GM21360 (cell line): ENCODE data around the gene GSK3A.

ENCODE experiments used
- ATAC-seq: cut with Tn5 transposase; IDR thresholded peaks from one replicate; pipeline ENCODE4 v1.9.1; 2021; ENCODE audit warnings: mild to moderate bottlenecking, moderate library complexity; ENCODE audit not compliant: unreplicated experiment

GSK3A gene

DNA sequence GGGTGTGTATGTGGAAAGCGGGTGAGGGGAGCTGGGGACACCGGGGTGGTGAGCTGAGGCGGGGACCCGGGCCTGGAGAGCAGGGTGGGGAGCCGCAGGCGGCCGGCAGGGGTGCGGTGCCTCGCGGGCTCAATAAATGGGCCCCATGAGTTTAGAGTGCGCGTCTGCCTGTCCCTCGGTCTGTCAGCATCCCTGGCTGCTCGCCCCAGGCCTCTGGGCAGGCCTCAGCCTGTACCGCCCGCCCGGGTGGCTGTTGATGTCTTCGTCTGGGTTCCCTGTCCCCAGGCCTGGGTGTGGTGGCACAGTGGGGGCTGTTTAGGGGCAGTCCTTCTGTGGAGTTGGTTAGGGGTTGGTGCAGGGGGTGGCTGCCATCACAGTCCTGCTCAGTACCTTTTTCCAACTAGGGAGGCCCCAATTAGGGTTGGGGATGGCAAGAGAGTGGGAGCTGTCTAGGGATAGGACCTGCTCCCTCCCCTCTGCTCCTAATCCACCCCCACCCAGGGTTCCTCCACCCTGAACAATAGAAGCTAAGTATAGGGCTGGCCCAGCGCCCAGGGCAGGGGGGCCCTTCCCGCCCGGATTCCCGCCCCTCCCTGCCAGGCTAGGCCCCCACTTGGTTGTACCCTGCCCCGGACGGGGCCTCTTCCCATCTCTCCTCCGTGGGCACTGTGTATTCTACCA, 38.9 kb upstream of the GSK3A start:
- ATAC-seq = no peak

DNA sequence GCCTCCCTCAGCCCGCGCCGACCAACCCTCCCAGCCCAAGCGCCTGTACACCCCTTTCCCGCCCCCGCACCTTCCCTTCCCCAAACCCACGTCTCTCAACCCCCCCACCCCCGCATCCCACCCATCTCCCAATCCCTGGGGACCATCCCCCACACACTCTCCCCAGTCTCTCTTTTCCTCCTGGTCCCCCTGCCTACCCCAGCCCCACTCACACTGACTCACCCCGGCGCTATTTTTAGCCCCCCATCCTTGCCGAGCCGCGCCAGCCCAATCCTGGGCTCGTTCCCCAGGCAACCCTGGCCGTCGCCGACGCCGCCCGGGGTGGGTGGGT, 38.4 kb upstream of the GSK3A start:
- no peak for ATAC-seq

DNA sequence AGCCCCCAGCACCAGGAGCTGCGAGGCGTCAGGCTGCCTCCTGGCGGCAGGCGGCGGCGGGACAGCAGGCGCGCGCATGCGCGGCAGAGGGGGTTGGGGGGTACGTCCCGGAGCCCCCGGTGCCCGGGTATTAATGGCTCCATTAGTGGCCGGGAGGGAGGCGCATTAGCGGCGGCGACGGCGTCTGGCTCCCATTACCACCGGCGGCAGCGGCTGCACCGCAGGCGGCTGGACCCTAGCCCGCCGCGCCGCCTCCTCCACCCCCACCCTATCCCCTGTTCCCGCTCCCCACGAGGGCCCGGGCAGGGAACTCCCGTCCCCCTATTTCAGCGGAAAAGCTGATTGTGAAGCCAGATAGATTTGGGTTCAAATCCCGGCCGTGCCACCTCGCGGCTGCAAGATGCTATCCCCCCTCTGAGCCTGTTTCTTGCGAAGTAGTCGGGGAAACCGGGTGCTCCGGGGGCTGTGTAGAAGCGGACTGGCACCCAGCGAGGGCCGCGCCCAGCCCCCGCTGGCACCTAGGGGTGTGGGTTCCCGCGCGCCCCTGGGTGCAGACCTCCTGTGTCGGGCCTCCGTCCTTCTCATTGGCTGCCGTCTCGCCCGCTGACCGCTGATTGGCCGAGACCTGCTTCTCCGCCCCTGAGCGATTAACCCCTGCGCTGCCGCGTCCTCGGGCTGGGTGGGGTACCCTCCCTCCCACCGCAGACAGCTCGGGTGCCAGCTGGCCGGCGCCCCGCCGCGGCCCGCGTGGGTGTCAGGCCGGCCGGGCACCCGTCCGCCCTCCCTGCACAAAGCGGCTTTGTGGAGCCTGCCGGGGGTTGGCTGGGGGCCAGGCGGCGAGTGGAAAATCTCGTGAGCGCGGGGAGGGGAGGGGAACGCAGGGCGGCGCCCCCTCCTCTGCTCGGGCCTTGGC, 37.8 kb upstream of the GSK3A start:
- peak; percentile 20 for ATAC-seq

DNA sequence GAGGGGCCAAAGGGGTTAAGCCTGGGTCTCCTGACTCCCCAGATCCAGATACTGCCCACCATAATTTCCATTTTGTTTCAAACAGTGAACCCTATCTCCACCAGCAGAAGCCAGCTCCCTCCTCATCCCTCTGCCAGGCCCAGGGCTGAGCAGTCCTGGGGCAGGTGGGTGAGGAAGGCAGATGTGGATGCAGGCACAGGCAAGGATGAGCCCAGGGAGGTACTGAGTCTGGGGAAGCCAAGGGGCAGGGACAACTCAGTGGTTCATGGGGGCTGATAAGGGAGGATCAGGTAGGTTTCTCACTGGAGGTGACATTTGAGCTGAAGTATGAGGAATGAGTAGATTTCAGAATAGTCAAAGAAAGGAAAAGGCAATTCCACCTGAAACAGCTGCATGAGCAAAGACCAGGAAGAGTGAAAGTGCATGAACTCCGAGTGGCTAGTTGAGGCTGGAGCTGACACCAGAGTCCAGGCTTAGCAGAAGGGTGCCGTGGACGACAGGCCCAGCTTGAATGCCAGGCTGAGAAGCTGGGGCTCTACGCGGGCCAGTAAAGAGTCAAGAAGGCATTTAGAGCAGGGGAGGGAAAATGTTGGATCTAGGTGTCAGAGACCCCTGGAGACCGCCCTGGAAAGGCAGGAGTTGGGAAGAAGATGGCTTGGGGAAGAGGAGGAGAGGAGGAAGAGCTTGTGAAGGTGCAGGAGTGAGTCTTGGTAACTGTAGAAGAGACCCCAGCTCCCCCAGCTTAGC, 36.9 kb upstream of the GSK3A start:
- no peak for ATAC-seq

DNA sequence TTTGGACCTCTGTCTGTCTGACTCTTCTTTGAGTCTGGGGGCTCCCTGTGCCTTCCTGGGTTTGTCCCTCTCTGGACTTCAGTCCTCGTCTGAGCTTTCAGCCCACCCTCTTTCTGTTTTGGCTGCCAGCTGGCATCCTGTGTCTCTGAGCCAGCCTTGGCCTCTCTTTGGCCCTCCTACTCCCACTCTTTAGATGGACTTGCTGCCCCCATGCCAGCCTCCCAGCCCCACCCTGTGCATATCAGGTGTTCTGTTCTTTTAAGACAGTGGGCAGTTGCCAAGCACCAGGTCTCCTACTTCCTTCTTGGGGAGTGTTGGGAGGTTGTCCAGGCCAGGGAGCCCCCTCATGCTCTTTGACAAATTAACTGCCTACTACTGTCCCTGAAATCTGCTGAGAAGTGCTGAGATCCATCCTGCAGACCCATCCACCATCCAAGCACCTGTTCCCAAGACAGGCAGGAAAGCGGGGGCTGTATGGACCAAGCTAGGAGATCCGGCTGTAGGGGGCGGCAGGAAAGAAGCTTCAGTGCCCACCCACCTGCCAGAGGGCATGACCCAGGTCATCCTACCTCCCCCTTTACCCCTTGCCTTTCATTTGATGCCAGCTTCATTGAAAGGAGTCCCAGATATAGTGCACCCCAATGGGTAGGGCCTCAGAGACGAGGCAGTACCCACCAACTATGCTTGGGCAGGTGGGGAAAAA, 36.2 kb upstream of the GSK3A start:
- no peak for ATAC-seq

DNA sequence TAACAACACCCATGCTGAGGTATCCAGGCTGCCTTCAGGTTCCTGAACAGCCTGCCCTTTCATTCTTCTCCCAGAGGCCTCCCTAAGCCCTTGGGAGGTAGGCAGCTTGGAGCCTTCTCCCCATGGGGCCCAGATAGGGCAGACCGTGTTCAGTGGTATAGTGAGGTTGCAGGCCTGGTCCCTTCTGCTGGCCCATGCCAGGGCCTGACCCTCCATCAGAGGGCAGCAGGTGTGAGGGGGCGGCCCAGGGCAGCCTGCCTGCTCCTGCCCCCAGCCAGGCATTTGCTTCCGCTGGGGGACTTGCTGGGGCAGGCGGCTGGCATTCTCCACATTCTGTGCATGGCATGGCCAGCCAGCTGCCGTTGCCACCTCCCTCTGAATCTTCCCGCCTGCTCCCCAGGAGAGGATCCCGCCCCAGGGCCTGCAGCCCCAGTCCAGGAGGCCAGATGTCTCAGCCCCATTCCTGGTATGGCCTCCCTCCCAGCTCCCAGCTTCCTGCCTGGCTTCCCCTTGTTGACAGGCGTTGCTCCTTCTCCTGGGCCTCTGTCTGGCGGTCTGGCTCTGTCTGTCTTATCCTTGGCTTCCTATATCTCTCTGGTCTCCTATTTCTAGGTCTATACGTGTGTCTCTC, 35.5 kb upstream of the GSK3A start:
- no peak for ATAC-seq

DNA sequence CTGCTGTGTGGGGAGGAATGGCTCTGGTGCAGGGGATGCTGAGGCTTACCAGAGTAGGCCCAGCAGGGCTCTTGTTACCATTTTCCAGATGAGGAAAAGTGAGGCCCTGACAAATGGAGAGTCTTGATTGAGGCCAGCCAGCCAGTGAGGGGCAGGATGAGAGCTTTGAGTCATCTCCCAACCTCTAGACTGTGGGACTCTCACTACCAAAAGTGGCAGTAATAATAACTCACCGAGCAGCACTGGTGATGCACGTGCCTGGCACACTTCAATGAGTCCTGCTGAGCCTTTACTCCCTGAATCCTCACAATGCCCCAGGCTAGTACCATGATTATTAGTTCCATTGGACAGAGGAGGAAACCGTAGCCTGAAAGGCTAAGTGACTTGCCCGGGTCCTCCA, 34.4 kb upstream of the GSK3A start:
- ATAC-seq = no peak

DNA sequence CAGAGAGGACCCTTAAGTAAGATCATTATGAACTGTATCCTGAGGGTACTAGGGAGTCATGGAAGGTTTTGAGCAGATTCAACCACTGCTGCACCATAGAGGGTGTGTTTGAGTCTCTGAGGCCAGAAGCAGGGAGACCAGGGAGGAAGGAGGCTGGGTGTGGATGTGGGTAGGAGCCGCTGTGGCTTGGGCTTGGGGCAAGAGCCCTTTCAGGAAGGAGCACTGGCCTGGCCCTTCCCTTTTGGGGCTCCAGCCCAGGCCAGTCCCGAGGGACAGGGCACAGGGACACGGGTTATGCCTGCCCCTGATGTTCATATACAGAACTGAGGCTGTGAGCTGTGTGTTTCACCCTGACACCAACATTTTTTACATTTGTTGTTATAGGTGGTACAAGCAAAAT, 33.9 kb upstream of the GSK3A start:
- ATAC-seq = no peak

DNA sequence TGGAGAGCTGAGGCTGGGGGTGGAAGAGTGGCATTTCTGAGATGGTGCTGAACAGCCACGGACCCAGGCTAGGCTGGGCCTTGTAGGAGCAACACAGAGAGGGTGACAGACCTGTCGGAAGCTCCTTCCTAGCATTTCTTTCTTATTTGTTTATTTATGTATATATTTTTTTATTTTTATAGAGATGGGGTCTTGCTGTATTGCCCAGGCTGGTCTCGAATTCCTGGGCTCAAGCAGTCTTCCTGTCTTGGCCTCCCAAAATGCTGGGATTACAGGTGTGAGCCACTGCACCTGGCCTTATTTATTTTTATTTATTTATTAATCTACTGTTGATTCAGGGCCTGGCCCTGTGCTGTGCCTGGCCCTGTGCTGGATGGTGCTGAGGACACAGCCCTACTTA, 33.1 kb upstream of the GSK3A start:
- ATAC-seq = no peak

DNA sequence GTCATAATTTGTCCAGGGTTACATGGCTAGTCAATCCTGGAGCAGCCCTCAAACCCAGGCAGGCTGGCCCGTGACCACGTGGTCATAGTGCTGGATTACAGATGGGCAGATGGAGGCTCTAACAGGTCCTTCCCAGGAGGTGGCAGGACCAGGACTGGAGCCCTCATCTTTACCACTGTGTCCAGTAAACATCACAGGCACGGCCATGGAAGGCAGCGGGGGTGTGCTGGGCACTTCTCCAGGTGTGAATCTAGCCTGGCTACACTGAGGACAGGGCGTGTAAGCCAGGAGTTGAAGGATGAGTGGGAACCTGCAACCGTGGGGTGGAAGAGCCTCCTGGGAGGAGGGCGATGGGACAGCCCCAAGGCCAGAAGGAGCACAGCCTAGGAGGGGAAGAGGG, 32.7 kb upstream of the GSK3A start:
- no peak for ATAC-seq

DNA sequence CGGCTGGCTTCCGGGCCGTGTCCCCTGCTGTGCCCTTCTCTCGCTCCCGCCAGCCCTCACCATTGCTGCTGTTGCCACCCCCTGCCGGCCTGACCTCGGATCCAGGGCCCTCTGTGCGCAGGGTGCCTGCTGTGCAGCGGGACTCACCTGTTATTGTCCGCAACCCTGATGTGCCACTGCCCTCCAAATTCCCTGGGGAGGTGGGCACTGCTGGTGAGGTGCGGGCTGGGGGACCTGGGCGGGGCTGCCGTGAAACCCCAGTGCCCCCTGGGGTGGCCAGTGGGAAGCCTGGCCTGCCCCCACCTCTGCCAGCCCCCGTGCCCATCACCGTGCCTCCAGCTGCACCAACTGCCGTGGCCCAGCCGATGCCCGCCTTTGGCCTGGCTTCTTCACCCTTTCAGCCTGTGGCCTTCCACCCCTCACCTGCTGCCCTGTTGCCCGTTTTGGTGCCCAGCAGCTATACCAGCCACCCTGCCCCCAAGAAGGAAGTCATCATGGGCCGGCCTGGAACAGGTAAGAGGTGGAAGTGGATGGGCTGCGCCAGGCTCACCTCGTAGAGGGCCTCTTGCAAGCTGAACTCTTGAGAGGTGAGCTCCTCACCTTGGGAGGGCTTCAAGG, 31.8 kb upstream of the GSK3A start:
- no peak for ATAC-seq

DNA sequence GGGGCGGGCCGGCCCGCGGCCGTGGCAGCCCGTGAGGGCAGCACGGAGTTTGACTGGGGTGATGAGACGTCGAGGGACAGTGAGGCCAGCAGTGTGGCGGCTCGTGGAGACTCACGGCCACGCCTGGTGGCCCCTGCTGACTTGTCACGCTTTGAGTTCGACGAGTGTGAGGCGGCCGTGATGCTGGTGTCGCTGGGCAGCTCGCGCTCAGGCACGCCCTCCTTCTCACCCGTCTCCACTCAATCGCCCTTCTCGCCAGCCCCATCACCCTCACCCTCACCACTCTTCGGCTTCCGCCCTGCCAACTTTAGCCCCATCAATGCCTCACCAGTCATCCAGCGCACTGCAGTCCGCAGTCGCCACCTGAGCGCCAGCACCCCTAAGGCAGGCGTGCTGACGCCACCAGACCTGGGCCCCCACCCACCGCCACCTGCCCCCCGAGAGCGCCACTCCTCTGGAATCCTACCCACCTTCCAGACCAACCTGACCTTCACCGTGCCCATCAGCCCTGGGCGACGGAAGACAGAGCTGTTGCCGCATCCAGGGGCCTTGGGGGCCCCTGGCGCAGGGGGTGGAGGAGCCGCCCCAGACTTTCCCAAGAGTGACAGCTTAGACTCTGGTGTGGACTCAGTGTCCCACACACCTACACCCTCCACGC, 31.1 kb upstream of the GSK3A start:
- ATAC-seq = no peak

DNA sequence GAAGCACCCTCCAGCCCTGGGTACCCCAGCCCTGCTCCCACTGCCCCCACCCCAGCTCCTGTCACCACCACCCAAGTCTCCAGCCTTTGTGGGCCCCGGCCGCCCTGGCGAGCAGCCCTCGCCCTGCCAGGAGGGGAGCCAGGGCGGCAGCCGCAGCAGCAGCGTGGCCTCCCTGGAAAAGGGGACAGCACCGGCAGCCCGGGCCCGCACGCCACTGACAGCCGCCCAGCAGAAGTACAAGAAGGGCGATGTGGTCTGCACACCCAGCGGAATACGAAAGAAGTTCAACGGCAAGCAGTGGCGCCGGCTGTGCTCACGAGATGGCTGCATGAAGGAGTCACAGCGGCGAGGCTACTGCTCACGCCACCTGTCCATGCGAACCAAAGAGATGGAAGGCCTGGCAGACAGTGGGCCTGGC, 30.6 kb upstream of the GSK3A start:
- no peak for ATAC-seq

DNA sequence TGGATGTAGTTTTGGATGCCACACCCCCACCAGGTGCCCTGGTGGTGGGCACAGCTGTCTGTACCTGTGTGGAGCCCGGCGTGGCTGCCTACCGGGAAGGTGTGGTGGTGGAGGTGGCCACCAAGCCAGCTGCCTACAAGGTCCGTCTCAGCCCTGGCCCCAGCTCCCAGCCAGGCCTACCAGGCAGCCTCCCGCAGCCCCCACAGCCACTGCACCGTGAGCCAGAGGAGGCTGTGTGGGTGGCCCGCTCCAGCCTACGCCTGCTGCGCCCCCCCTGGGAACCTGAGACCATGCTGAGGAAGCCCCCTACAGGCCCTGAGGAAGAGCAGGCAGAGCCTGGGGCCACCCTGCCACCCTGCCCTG, 30.1 kb upstream of the GSK3A start:
- no peak for ATAC-seq

DNA sequence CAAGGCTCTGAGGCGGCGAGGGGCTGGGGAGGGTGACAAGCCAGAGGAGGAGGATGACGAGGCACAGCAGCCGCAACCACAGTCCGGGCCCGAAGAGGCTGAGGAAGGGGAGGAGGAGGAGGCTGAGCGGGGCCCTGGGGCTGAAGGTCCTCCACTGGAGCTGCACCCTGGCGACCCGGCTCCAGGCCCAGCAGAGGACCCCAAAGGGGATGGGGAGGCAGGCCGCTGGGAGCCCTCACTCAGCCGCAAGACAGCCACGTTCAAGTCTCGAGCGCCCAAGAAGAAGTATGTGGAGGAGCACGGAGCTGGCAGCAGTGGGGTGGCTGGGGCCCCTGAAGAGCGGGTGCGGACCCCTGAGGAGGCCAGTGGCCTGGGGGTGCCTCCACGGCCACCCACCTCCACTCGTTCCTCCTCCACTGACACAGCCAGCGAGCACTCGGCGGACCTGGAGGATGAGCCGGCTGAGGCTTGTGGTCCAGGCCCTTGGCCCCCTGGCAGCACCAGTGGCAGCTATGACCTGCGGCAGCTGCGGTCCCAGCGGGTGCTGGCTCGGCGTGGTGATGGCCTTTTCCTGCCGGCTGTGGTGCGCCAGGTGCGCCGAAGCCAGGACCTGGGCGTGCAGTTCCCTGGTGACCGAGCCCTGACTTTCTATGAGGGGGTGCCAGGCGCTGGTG, 29.6 kb upstream of the GSK3A start:
- ATAC-seq = no peak

DNA sequence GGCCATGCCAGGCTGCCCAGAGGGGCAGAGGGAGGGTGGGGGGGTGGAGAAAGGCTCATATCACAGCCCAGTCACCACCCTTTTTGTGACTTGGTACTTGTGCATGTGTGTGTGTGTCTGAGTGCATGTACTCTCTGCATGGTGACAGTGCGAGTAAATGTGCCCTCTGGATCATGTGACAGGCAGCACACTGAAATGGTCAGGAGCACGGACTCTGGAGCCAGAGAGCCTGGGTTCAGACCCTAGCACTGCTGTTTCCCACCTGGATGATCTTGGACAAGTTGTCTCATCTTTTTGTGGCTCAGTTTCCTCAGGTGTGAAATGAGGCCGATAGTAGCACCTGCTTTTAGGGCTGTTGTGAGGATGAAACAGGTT, 28.6 kb upstream of the GSK3A start:
- no peak for ATAC-seq

DNA sequence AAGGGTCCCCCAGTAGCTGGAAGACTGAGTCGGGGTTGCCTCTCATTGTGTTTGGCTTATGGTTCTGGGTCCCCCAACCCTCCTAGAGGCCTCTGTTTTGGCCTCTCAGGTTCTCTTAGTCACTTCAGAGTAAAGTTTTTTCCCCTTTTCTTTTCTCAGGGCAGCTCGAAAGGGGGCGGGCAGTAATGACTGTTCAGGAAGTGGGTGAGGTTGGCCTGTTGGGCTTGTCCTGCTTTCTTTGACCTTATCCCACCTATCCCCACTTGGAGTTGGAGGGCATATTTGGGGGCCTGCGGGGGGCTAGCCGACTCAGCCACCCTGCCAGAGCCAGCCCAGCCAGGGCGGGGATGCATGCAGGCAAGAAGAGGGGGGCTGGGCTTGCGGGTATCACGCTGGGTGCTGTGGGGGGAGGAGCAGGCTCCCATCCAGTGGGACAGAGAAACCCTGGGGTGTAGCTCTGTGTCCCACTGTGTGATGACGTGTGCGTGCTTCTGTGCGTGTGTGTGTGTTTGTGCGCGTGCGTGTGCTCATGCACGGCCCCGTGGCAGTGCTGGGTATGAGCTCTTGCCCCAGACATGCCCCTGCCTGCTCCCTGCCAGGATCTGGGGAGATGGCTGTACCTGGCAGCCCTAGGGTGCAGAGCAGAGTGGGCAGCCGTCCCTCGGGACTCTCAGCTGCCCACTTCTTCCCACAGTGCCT, 28.1 kb upstream of the GSK3A start:
- no peak for ATAC-seq

DNA sequence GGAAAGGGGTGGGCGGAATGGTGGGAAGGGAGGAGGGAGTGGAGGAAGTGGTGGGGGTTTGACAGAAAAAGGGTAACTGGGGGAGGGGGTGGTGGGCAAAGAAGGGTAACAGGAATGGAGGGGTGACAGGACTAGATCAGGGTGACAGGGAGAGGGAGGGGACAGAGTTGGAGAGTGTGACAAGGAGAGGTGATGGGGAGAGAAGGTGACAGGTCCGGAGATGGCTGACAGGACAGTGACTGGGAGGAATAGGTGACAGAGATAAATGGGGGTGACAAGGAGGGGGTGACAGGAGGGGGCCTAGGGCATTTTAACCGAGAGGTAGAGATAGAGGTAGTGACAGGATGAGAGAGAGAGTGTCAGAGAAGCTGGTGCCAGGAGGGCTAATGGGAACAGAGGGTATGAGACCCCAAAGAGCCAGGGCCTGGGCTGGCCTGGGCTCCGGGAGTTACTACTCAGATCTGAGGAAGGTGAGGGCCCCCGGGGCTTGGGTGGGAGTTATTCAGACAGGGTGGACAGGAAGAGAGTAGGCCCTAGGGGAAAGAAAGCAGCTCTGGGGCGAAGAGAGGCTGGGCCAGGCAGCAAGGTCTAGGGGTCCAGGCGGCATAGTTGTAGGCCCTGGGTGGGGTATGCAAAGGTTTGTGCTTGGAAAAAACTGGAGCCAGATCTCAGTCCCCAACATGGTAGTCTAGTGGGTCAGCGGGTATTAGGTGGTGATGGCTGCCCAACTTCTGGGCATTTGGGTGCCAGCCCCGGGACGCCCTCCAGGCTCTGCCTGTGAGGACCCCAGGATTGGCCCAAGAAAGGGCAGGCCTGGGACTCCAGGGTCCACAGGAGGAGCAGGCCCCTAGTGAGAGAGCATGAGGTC, 27.3 kb upstream of the GSK3A start:
- ATAC-seq = no peak
